GM19023 (cell line): Measurements from ENCODE around the gene SH2D1A.

ENCODE experiments used
- ATAC-seq: cut with Tn5 transposase; IDR thresholded peaks from one replicate; pipeline ENCODE4 v1.9.1; 2021; ENCODE audit warnings: mild to moderate bottlenecking, moderate library complexity; ENCODE audit not compliant: unreplicated experiment

The SH2D1A gene

DNA sequence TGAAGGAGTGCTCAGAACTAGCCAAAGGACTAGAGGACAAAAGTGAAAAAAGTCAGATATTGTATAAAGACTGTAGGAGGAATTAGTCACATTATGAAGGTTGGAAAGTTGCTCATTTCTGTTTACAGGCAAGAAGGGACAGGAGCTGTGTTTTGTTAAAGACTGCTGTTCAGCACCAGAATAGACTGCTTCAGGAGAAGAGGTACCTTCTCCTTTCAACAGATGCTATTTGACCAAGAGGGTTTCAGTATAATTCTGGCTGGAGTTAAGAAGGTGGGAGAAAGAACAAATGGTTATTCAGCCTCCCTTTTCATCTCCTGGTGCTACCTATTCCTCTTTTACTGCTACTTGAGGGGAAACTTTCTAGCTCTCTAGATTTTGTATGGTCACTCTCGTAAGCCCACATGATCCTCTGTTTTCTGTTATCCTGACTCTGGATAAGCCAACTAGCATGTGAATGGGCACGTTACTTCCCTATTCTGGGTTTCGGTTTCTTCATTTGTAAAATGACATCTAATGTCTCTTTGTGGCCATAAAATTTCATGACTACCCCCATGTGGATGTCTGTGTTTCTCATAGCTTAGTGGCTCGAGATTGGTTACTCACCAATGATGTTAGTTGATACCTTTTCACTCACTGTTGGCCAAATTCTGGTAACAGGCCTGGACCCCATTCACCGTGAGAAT, 68.9 kb downstream of the SH2D1A start:
- no peak for ATAC-seq

DNA sequence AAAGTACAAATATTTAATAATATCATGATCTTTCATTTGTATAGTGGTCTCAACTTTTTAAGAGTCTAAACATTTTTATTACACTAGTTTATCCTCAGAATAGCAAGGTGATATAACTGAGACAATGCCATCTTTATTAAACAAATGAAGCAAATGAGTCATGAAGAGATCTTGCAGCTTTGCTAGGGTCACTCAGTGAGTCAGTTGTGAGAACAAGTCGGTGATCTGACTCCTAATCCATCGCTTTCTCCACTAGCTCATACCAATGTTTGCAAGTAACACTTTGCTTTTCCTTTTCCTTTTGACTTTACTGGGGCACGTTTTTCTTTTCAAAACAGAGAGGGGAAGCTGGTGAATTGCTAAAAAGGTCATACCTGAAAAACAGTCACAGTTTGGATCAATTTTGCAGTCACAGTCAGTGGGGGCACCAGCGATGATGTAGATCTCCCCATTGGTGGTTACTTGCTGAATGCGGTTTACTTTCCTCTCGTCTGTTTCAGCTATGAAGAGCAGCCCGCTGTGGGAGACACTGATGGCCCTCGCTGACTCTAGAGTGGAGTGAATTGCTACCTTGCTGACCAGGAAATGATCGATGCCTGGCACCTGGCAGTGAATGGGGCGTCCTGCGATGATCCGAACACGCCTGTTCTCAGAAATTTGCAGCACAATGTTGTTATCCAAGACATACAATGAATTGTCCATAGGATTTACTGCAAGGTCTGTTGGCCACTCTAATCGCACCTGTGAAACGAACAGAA, 75.7 kb downstream of the SH2D1A start:
- ATAC-seq = no peak
